T-helper 1 cell (primary cell): ENCODE measurements around the gene RAB5IF.
A peak's percentile ranks its signal among the peaks of the same experiment; 100 is the strongest.
"Not testable (repeated sequence)": the region's sequence is repeated elsewhere in the genome, so short reads cannot be mapped to it uniquely, and the experiment has no call there.

Experiments
- DNase-seq, 5 donors: peaks; one replicate each; pipeline ENCODE4 v3.0.0-alpha.2; 2012 to 2020

RAB5IF gene

GRCh38 chr20:36587388-36588070, 18.1 kb upstream of the RAB5IF start:
- DNase-seq, result no peak

GRCh38 chr20:36591281-36591680, 14.3 kb upstream of the RAB5IF start:
- no peak for DNase-seq

GRCh38 chr20:36591854-36592641, 13.5 kb upstream of the RAB5IF start:
- DNase-seq, result peak; percentile 38 to 55 (median 50)

- DNase-seq, result no peak
These were observed 12.1 kb upstream of the RAB5IF start for GRCh38 chr20:36593347-36593929.

GRCh38 chr20:36599912-36600345, 5.7 kb upstream of the RAB5IF start:
- DNase-seq, result no peak

- no peak for DNase-seq
These were observed 4.0 kb upstream of the RAB5IF start for GRCh38 chr20:36601540-36601939.

- peak; percentile 23 to 71 (median 40) for DNase-seq
These were observed 604 bp upstream of the RAB5IF start for GRCh38 chr20:36604952-36605398.

- peak in 1 of 5 donors; percentile 35 for DNase-seq
These were observed 833 bp downstream of the RAB5IF start for GRCh38 chr20:36606158-36607066.

GRCh38 chr20:36607586-36608387, 2.2 kb downstream of the RAB5IF start:
- DNase-seq, result no peak

GRCh38 chr20:36608388-36608728, 2.8 kb downstream of the RAB5IF start:
- DNase-seq, result not testable (repeated sequence)

GRCh38 chr20:36611625-36612024, 6.0 kb downstream of the RAB5IF start:
- no peak for DNase-seq

- DNase-seq, result no peak
These were observed 8.4 kb downstream of the RAB5IF start for GRCh38 chr20:36613974-36614373.

GRCh38 chr20:36614781-36615557, 9.4 kb downstream of the RAB5IF start:
- DNase-seq, result no peak

- DNase-seq, result no peak
These were observed 15.3 kb downstream of the RAB5IF start for GRCh38 chr20:36620917-36621316.

- DNase-seq, result no peak
These were observed 17.9 kb downstream of the RAB5IF start for GRCh38 chr20:36623444-36623843.

GRCh38 chr20:36624068-36624943, 18.7 kb downstream of the RAB5IF start:
- DNase-seq, result no peak

GRCh38 chr20:36624944-36625324, 19.4 kb downstream of the RAB5IF start:
- no peak for DNase-seq

GRCh38 chr20:36628076-36628475, 22.5 kb downstream of the RAB5IF start:
- no peak for DNase-seq

- peak in 3 of 5 donors; percentile 23 to 70 (median 35) for DNase-seq
These were observed 24.4 kb downstream of the RAB5IF start for GRCh38 chr20:36629719-36630681.
